BJ (cell line): ENCODE measurements around the gene PRKCE. TPM values are rescaled to one million over a fixed set of nuclear protein-coding genes. Genes with fewer than 3 reads are reported as not detected.
A peak's percentile ranks its signal among the peaks of the same experiment; 100 is the strongest.

Source experiments
- CTCF ChIA-PET: fragments of 350-600 bp; formaldehyde crosslinking; extraction: SDS; loops from one replicate; lab custom pipeline; 2021; ENCODE audit warnings: antibody characterized with exemption, inconsistent platforms; lab: Yijun Ruan, JAX
- POLR2A ChIA-PET: fragments of 300-600 bp; sonication (Branson Sonifier 250); formaldehyde crosslinking; extraction: SDS; loops from one replicate; lab custom pipeline; 2021; ENCODE audit warnings: antibody characterized with exemption; lab: Charles Lee
- DNase-seq: peaks from one replicate; pipeline ENCODE4 v3.0.0-alpha.2; 2011; ENCODE audit warnings: low read depth
- H3K27me3 ChIP-seq: 2 replicates; pipeline ENCODE4 v1.6.0; 2011; ENCODE audit warnings: low read length; ENCODE audit not compliant: control insufficient read depth, insufficient read depth
- H3K36me3 ChIP-seq: 2 replicates; pipeline ENCODE4 v1.5.1; 2011; ENCODE audit warnings: low read length; ENCODE audit not compliant: control insufficient read depth, insufficient read depth
- H3K4me3 ChIP-seq: 2 replicates; pipeline ENCODE4 v1.5.1; 2011; ENCODE audit warnings: low read depth, mild to moderate bottlenecking, control low read depth, low read length
- CTCF ChIP-seq: IDR thresholded peaks from 2 replicates; pipeline ENCODE4 v1.5.1; 2011; ENCODE audit warnings: low read depth, mild to moderate bottlenecking, control low read depth, inconsistent platforms, low read length, moderate library complexity; ENCODE audit not compliant: insufficient read depth
- polyA plus RNA-seq: library from polyadenylated mRNA; depleted of rRNA; stranded (reverse); fragments of >200 nt; gene quantifications from 2 replicates; pipeline ENCODE4 v1.2.3, GENCODE V29; 2011

The PRKCE gene
- polyA plus RNA-seq, 1 experiment, result 19.7 TPM

GRCh38 chr2:45929674-45930395, 278.4 kb downstream of the PRKCE start:
- H3K27me3 ChIP-seq, result no peaks in the 10 kb centered on the region
- no peak for DNase-seq
- H3K4me3 ChIP-seq, result no peak overlapping the region
- POLR2A ChIA-PET, result interaction anchor here (0.6 kb wide), 1 partner anchor 11 kb away, joined by 3 read pairs; no protein-coding TSS in a partner anchor
- TF ChIP-seq CTCF, result no peak
- CTCF ChIA-PET, result interaction anchor here (1.2 to 1.7 kb wide), 3 partner anchors 280 to 286 kb away, joined by 3 to 6 read pairs (median 4); no protein-coding TSS in a partner anchor
- H3K36me3 ChIP-seq, result no peaks in the 10 kb centered on the region

GRCh38 chr2:45930396-45930792, 278.9 kb downstream of the PRKCE start:
- ChIA-PET POLR2A (no interaction called here), CTCF (interaction anchor here (1.2 kb wide), 1 partner anchor 286 kb away, joined by 6 read pairs; no protein-coding TSS in a partner anchor)
- no peak for TF ChIP-seq CTCF
- no peak for DNase-seq
- Histone ChIP-seq H3K4me3 (no peak overlapping the region), H3K27me3 (no peaks in the 10 kb centered on the region), H3K36me3 (no peaks in the 10 kb centered on the region)

- H3K27me3 ChIP-seq, result no peaks in the 10 kb centered on the region
- ChIA-PET POLR2A (no interaction called here), CTCF (no interaction called here)
- no peak for TF ChIP-seq CTCF
- no peaks in the 10 kb centered on the region for H3K36me3 ChIP-seq
- H3K4me3 ChIP-seq, result no peak overlapping the region
- no peak for DNase-seq
Observed at GRCh38 chr2:45932278-45932975, 281.0 kb downstream of the PRKCE start.

GRCh38 chr2:45935791-45936622, 284.5 kb downstream of the PRKCE start:
- CTCF ChIA-PET, result interaction anchor here (0.6 to 3.6 kb wide), 14 partner anchors 10 to 301 kb away, joined by 3 to 18 read pairs (median 4); no protein-coding TSS in a partner anchor
- Histone ChIP-seq H3K4me3 (no peak overlapping the region), H3K27me3 (no peaks in the 10 kb centered on the region), H3K36me3 (no peaks in the 10 kb centered on the region)
- peak; percentile 78 for TF ChIP-seq CTCF
- peak; percentile 94 for DNase-seq
- POLR2A ChIA-PET, result interaction anchor here (0.6 kb wide), 1 partner anchor 24 kb away, joined by 3 read pairs; no protein-coding TSS in a partner anchor
